GM23338 (cell line): ENCODE data around the gene PRKX. TPM values are rescaled to one million over a fixed set of nuclear protein-coding genes. Genes with fewer than 3 reads are reported as not detected.

Experiments
- ATAC-seq: fragments of 200-7000 bp; cut with Tn5 transposase; 3 replicates; pipeline ENCODE4 v1.9.1; 2020
- DNase-seq: peaks from one replicate; pipeline ENCODE4 v3.0.0-alpha.2; 2015; ENCODE audit warnings: low spot score
- H2AFZ ChIP-seq: fragments of 200-600 bp; sonication (generic); 2 replicates; pipeline ENCODE4 v1.8.0; 2016; ENCODE audit warnings: antibody characterized with exemption, mild to moderate bottlenecking, moderate library complexity
- H3F3A ChIP-seq: fragments of 200-600 bp; sonication (generic); replicated peaks from 2 replicates; pipeline ENCODE4 v1.8.0; 2017; ENCODE audit warnings: antibody characterized with exemption, mixed run types, low read depth
- H3K27ac ChIP-seq: fragments of 200-600 bp; sonication (generic); 2 replicates; pipeline ENCODE4 v1.6.1; 2016; ENCODE audit warnings: low read depth
- H3K27me3 ChIP-seq: fragments of 200-600 bp; sonication (generic); 2 replicates; pipeline ENCODE4 v1.8.0; 2016; ENCODE audit warnings: mild to moderate bottlenecking, mixed run types, moderate library complexity; ENCODE audit not compliant: insufficient read depth
- H3K36me3 ChIP-seq: fragments of 200-600 bp; sonication (generic); 2 replicates; pipeline ENCODE4 v1.8.0; 2016; ENCODE audit warnings: mild to moderate bottlenecking; ENCODE audit not compliant: insufficient read depth
- H3K4me1 ChIP-seq: fragments of 200-600 bp; sonication (generic); 2 replicates; pipeline ENCODE4 v1.8.0; 2016; ENCODE audit warnings: mild to moderate bottlenecking, moderate library complexity; ENCODE audit not compliant: insufficient read depth
- H3K4me2 ChIP-seq: fragments of 200-600 bp; sonication (generic); 2 replicates; pipeline ENCODE4 v1.7.1; 2017; ENCODE audit warnings: mixed run types
- H3K4me3 ChIP-seq: fragments of 200-600 bp; sonication (generic); 2 replicates; pipeline ENCODE4 v1.6.1; 2016; ENCODE audit warnings: mixed run types
- H3K79me2 ChIP-seq: fragments of 200-600 bp; sonication (generic); replicated peaks from 2 replicates; pipeline ENCODE4 v1.8.0; 2017; ENCODE audit warnings: mild to moderate bottlenecking; ENCODE audit not compliant: insufficient read depth
- H3K9me2 ChIP-seq: fragments of 200-600 bp; sonication (generic); 2 replicates; pipeline ENCODE4 v1.8.0; 2017; ENCODE audit not compliant: insufficient read depth
- H4K20me1 ChIP-seq: fragments of 200-600 bp; sonication (generic); replicated peaks from 2 replicates; pipeline ENCODE4 v1.8.0; 2017; ENCODE audit warnings: mild to moderate bottlenecking; ENCODE audit not compliant: insufficient read depth
- H3K27ac Mint-ChIP-seq: 2 replicates; pipeline ENCODE4 v1.8.0; 2020; ENCODE audit warnings: inconsistent platforms, mild to moderate bottlenecking, moderate library complexity, mixed read lengths
- H3K27me3 Mint-ChIP-seq: 3 replicates; pipeline ENCODE4 v1.8.0; 2022; ENCODE audit warnings: low read depth, mild to moderate bottlenecking, moderate library complexity, mixed read lengths, inconsistent platforms; ENCODE audit not compliant: insufficient read depth, poor library complexity
- H3K36me3 Mint-ChIP-seq: 3 replicates; pipeline ENCODE4 v1.8.0; 2021; ENCODE audit warnings: low read depth, mild to moderate bottlenecking, inconsistent platforms, moderate library complexity, mixed read lengths
- H3K4me1 Mint-ChIP-seq: 3 replicates; pipeline ENCODE4 v1.8.0; 2020; ENCODE audit warnings: mild to moderate bottlenecking, inconsistent platforms, mixed read lengths
- H3K4me3 Mint-ChIP-seq: 3 replicates; pipeline ENCODE4 v1.8.0; 2021; ENCODE audit warnings: moderate library complexity, mild to moderate bottlenecking, inconsistent platforms, mixed read lengths
- H3K9me3 Mint-ChIP-seq: 3 replicates; pipeline ENCODE4 v1.8.0; 2020; ENCODE audit warnings: moderate library complexity, mild to moderate bottlenecking, inconsistent platforms, mixed read lengths
- EZH2phosphoT487 ChIP-seq: fragments of 200-600 bp; sonication (generic); IDR thresholded peaks from one replicate; pipeline ENCODE4 v1.8.1; 2018; ENCODE audit warnings: antibody characterized with exemption; ENCODE audit not compliant: unreplicated experiment
- JUNB ChIP-seq: IDR thresholded peaks from one replicate; pipeline ENCODE4 v1.6.1; 2016; ENCODE audit warnings: antibody characterized with exemption; ENCODE audit not compliant: unreplicated experiment
- STAT1 ChIP-seq: IDR thresholded peaks from one replicate; pipeline ENCODE4 v1.6.1; 2016; ENCODE audit warnings: antibody characterized with exemption; ENCODE audit not compliant: unreplicated experiment
- ZNF114 ChIP-seq: fragments of 250-450 bp; sonication (Bioruptor Pico); IDR thresholded peaks from 2 replicates; pipeline ENCODE4 v1.5.0; 2020; ENCODE audit warnings: mild to moderate bottlenecking, moderate library complexity
- ZNF331 ChIP-seq: fragments of 250-450 bp; sonication (Bioruptor Pico); IDR thresholded peaks from 2 replicates; pipeline ENCODE4 v1.5.0; 2020; ENCODE audit warnings: low read depth, mild to moderate bottlenecking, moderate library complexity
- polyA plus RNA-seq: library from polyadenylated mRNA; unstranded; fragments of >200 nt; fragmentation: Nextera tagmentation; extraction: Ambion mirVana; gene quantifications from 2 replicates; pipeline ENCODE4 v1.2.1, GENCODE V29; 2016
- total RNA-seq: library from RNA; depleted of rRNA; stranded (reverse); fragments of >200 nt; shearing (Covaris generic); gene quantifications from 2 replicates; pipeline ENCODE4 v1.2.3, GENCODE V29; 2014
- TF ChIP-seq, protein P1 (sequence below), 2 experiments: fragments of 200-600 bp in 1 of 2; sonication (generic) in 1 of 2; conservative IDR thresholded peaks; 2 replicates each; pipeline versions ENCODE4 v1.5.1 to v1.6.1; 2016 to 2017; ENCODE audit warnings: antibody characterized with exemption in 2 of 2, low read depth in 2 of 2, mild to moderate bottlenecking in 2 of 2, moderate library complexity in 1 of 2
- TF ChIP-seq, protein P2 (sequence below): fragments of 250-450 bp; sonication (Bioruptor Pico); IDR thresholded peaks from 2 replicates; pipeline ENCODE4 v1.5.0; 2020; ENCODE audit warnings: mild to moderate bottlenecking, moderate library complexity

PRKX gene
- total and polyA plus RNA-seq, 2 experiments from 2014 or later = 12.9 to 43.5 TPM

DNA sequence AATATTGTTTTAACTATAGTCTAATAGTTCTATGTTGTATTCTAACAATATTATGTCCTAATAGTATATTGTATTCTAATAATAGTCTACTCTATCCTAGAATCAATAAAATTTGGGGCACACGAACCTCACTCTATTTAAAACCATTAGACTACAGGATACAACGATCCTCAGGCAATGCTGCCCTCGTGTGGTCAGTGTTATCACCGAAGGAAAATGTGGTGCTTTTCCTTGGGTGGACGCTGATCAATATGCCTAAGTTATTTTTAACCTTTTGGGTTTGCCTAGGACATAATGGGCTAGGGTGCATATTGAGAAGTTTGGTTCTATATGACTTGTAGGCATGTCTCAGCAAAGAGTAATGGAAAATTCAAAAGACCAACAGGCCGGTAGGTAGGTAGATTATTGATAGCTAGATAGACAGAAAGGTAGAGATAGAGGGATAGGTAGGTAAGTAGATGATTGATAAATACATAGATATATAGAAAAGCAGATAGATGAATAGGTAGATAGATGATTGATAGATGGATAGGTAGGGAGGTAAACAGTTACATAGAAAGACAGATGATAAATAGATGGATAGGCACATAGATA is 75.1 kb downstream of the PRKX start (continued):
- TF ChIP-seq EZH2phosphoT487 (no peak), ZNF114 (CRISPR knock-in tag) (no peak)

DNA sequence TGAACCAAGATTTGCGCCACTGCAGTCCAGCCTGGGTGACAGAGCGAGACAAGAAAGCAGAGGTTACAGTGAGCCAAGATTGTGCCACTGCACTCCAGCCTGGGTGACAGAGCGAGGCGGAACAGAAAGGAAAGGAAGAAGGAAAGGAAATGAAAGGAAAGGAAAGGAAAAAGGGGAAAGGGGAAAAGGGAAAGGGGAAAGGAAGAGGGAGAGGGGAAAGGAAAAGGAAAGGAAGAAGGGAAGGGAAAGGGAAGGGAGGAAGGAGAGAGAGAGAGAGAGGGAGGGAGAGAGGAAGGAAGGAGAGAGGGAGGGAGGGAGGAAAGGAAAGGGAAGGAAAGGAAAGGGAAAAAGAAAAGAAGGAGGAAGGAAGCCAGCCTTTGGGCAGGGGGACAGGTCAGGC is 76.6 kb downstream of the PRKX start:
- Histone ChIP-seq H3K27me3 (no peaks in the 10 kb centered on the region), H2AFZ (no peak overlapping the region), H3K4me1 (no peaks in the 10 kb centered on the region), H3K9me2 (no peaks in the 10 kb centered on the region), H3K36me3 (no peaks in the 10 kb centered on the region), H4K20me1 (no peaks in the 10 kb centered on the region), H3F3A (no peaks in the 10 kb centered on the region), H3K27ac (no peak overlapping the region), H3K79me2 (no peaks in the 10 kb centered on the region), H3K4me2 (no peak overlapping the region), H3K4me3 (no peak overlapping the region)
- Mint-ChIP-seq H3K9me3 (no peaks in the 10 kb centered on the region), H3K4me3 (no peak overlapping the region), H3K27me3 (no peaks in the 10 kb centered on the region), H3K27ac (no peak overlapping the region), H3K4me1 (peaks cover 4% of the 10 kb centered on the region; the same call in 2 of the 3 replicates), H3K36me3 (peaks cover 14% of the 10 kb centered on the region)
- DNase-seq (no peak), ATAC-seq (no peak)
- TF ChIP-seq, protein P1, sequence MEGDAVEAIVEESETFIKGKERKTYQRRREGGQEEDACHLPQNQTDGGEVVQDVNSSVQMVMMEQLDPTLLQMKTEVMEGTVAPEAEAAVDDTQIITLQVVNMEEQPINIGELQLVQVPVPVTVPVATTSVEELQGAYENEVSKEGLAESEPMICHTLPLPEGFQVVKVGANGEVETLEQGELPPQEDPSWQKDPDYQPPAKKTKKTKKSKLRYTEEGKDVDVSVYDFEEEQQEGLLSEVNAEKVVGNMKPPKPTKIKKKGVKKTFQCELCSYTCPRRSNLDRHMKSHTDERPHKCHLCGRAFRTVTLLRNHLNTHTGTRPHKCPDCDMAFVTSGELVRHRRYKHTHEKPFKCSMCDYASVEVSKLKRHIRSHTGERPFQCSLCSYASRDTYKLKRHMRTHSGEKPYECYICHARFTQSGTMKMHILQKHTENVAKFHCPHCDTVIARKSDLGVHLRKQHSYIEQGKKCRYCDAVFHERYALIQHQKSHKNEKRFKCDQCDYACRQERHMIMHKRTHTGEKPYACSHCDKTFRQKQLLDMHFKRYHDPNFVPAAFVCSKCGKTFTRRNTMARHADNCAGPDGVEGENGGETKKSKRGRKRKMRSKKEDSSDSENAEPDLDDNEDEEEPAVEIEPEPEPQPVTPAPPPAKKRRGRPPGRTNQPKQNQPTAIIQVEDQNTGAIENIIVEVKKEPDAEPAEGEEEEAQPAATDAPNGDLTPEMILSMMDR (conservative IDR thresholded peaks at IDR 0.05; ENCODE audit: low read depth in 2 of 2) = no peak
- TF ChIP-seq EZH2phosphoT487 (no peak), JUNB (no peak)

DNA sequence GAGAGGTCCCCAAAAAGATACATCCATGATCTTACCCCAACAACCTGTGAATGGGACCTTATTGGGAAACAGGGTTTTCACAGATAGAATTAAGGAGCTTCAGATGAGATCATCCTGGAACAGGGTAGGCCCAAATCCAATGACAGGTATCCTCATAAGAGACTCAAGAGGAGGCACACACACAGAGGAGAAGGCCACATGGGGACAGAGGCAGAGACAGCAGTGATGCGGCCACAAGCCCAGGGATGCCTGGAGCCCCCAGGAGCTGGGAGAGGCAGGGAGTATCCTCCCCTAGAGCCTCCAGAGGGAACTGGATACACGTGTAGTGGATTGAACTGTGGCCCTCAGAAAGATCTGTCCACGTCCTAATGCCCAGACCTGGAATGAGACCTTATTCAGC is 82.3 kb downstream of the PRKX start:
- H3K27ac ChIP-seq = no peak overlapping the region
- H3K4me3 ChIP-seq = no peak overlapping the region
- no peaks in the 10 kb centered on the region for H3K9me2 ChIP-seq
- DNase-seq (no peak), ATAC-seq (no peak)
- Mint-ChIP-seq H3K4me3 (no peak overlapping the region), H3K4me1 (no peaks in the 10 kb centered on the region), H3K27me3 (no peaks in the 10 kb centered on the region), H3K27ac (no peak overlapping the region), H3K9me3 (no peaks in the 10 kb centered on the region), H3K36me3 (peaks cover 33% of the 10 kb centered on the region)
- no peaks in the 10 kb centered on the region for H4K20me1 ChIP-seq
- H3K36me3 ChIP-seq = no peaks in the 10 kb centered on the region
- no peaks in the 10 kb centered on the region for H3F3A ChIP-seq
- no peak overlapping the region for H2AFZ ChIP-seq
- no peak overlapping the region for H3K4me2 ChIP-seq
- no peaks in the 10 kb centered on the region for H3K4me1 ChIP-seq
- TF ChIP-seq ZNF331 (CRISPR knock-in tag) = no peak
- H3K27me3 ChIP-seq = no peaks in the 10 kb centered on the region
- H3K79me2 ChIP-seq = no peaks in the 10 kb centered on the region

DNA sequence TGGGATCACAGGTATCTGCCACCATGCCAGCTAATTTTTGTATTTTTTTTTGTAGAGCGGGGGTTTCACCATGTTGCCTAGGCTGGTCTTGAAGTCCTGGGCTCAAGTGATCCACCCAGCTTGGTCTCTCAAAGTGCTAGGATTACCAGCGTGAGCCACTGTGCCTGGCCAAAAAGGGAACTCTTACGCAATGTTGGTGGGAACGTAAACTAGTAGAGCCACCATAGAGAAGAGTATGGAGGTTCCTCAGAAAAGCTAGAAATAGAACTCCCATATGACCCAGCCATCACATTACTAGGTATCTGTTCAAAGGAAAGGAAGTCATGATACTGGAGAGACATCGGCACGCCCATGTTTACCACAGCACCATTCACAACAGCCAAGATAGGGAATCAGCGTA is 85.9 kb downstream of the PRKX start:
- Mint-ChIP-seq H3K27me3 (no peaks in the 10 kb centered on the region), H3K9me3 (no peaks in the 10 kb centered on the region), H3K4me3 (no peak overlapping the region), H3K36me3 (peaks cover 36% of the 10 kb centered on the region), H3K27ac (no peak overlapping the region), H3K4me1 (no peaks in the 10 kb centered on the region)
- ATAC-seq (no peak), DNase-seq (no peak)
- Histone ChIP-seq H3K4me1 (no peaks in the 10 kb centered on the region), H3K27ac (no peak overlapping the region), H3K36me3 (no peaks in the 10 kb centered on the region), H2AFZ (no peak overlapping the region), H4K20me1 (no peaks in the 10 kb centered on the region), H3K27me3 (no peaks in the 10 kb centered on the region), H3K9me2 (no peaks in the 10 kb centered on the region), H3K4me2 (no peak overlapping the region), H3K79me2 (no peaks in the 10 kb centered on the region), H3K4me3 (no peak overlapping the region), H3F3A (no peaks in the 10 kb centered on the region)
- no peak for TF ChIP-seq STAT1
- TF ChIP-seq, protein P2, sequence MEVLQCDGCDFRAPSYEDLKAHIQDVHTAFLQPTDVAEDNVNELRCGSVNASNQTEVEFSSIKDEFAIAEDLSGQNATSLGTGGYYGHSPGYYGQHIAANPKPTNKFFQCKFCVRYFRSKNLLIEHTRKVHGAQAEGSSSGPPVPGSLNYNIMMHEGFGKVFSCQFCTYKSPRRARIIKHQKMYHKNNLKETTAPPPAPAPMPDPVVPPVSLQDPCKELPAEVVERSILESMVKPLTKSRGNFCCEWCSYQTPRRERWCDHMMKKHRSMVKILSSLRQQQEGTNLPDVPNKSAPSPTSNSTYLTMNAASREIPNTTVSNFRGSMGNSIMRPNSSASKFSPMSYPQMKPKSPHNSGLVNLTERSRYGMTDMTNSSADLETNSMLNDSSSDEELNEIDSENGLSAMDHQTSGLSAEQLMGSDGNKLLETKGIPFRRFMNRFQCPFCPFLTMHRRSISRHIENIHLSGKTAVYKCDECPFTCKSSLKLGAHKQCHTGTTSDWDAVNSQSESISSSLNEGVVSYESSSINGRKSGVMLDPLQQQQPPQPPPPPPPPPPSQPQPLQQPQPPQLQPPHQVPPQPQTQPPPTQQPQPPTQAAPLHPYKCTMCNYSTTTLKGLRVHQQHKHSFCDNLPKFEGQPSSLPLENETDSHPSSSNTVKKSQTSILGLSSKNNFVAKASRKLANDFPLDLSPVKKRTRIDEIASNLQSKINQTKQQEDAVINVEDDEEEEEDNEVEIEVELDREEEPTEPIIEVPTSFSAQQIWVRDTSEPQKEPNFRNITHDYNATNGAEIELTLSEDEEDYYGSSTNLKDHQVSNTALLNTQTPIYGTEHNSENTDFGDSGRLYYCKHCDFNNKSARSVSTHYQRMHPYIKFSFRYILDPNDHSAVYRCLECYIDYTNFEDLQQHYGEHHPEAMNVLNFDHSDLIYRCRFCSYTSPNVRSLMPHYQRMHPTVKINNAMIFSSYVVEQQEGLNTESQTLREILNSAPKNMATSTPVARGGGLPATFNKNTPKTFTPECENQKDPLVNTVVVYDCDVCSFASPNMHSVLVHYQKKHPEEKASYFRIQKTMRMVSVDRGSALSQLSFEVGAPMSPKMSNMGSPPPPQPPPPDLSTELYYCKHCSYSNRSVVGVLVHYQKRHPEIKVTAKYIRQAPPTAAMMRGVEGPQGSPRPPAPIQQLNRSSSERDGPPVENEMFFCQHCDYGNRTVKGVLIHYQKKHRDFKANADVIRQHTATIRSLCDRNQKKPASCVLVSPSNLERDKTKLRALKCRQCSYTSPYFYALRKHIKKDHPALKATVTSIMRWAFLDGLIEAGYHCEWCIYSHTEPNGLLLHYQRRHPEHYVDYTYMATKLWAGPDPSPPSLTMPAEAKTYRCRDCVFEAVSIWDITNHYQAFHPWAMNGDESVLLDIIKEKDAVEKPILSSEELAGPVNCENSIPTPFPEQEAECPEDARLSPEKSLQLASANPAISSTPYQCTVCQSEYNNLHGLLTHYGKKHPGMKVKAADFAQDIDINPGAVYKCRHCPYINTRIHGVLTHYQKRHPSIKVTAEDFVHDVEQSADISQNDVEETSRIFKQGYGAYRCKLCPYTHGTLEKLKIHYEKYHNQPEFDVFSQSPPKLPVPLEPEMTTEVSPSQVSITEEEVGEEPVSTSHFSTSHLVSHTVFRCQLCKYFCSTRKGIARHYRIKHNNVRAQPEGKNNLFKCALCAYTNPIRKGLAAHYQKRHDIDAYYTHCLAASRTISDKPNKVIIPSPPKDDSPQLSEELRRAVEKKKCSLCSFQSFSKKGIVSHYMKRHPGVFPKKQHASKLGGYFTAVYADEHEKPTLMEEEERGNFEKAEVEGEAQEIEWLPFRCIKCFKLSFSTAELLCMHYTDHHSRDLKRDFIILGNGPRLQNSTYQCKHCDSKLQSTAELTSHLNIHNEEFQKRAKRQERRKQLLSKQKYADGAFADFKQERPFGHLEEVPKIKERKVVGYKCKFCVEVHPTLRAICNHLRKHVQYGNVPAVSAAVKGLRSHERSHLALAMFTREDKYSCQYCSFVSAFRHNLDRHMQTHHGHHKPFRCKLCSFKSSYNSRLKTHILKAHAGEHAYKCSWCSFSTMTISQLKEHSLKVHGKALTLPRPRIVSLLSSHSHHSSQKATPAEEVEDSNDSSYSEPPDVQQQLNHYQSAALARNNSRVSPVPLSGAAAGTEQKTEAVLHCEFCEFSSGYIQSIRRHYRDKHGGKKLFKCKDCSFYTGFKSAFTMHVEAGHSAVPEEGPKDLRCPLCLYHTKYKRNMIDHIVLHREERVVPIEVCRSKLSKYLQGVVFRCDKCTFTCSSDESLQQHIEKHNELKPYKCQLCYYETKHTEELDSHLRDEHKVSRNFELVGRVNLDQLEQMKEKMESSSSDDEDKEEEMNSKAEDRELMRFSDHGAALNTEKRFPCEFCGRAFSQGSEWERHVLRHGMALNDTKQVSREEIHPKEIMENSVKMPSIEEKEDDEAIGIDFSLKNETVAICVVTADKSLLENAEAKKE = no peak
